Calu3 (cell line): ENCODE data around the gene RPH3AL. TPM values are rescaled to one million over a fixed set of nuclear protein-coding genes. Genes with fewer than 3 reads are reported as not detected.
"Not testable (repeated sequence)": the region's sequence is repeated elsewhere in the genome, so short reads cannot be mapped to it uniquely, and the experiment has no call there.

Experiments used
- BruUV-seq: library from RNA; stranded (reverse); fragments of 400-500 nt; replicated peaks from 2 replicates; lab custom pipeline; 2021; lab: Mats Ljungman, UMichigan
- CTCF ChIA-PET: fragments of 300-600 bp; sonication (Branson Sonifier 250); formaldehyde crosslinking; loops from one replicate; lab custom pipeline; 2022; ENCODE audit warnings: antibody characterized with exemption; lab: Charles Lee
- DNase-seq: peaks from one replicate; pipeline ENCODE4 v3.0.0; 2022
- H3K27ac Mint-ChIP-seq: one replicate; pipeline ENCODE4 v1.8.0; 2022; ENCODE audit warnings: mixed read lengths; ENCODE audit not compliant: unreplicated experiment
- H3K27me3 Mint-ChIP-seq: one replicate; pipeline ENCODE4 v1.8.0; 2022; ENCODE audit warnings: mixed read lengths; ENCODE audit not compliant: unreplicated experiment
- H3K36me3 Mint-ChIP-seq: one replicate; pipeline ENCODE4 v1.8.0; 2022; ENCODE audit warnings: mild to moderate bottlenecking, moderate library complexity, mixed read lengths; ENCODE audit not compliant: insufficient read depth, unreplicated experiment
- H3K4me1 Mint-ChIP-seq: one replicate; pipeline ENCODE4 v1.8.0; 2022; ENCODE audit warnings: mild to moderate bottlenecking, low read depth, mixed read lengths; ENCODE audit not compliant: unreplicated experiment
- H3K4me3 Mint-ChIP-seq: one replicate; pipeline ENCODE4 v1.8.0; 2022; ENCODE audit warnings: mild to moderate bottlenecking, low read depth, moderate library complexity, mixed read lengths; ENCODE audit not compliant: unreplicated experiment
- H3K9me3 Mint-ChIP-seq: one replicate; pipeline ENCODE4 v1.8.0; 2022; ENCODE audit warnings: low read depth, mixed read lengths; ENCODE audit not compliant: unreplicated experiment
- CTCF ChIP-seq: fragments of 200-600 bp; IDR thresholded peaks from one replicate; pipeline ENCODE4 v1.8.0; 2022; ENCODE audit warnings: antibody characterized with exemption; ENCODE audit not compliant: unreplicated experiment
- intact Hi-C: fragments of 100-400 bp; cut with micrococcal nuclease; formaldehyde crosslinking; loops from one replicate; pipeline ENCODE4 v1.10.0; 2022; ENCODE audit not compliant: unreplicated experiment
- total RNA-seq: library from RNA; stranded (reverse); gene quantifications from 2 replicates; pipeline ENCODE4 v1.2.3, GENCODE V29; 2022

The RPH3AL gene
- total RNA-seq, 1 experiment from 2014 or later: 14.1 TPM

DNA sequence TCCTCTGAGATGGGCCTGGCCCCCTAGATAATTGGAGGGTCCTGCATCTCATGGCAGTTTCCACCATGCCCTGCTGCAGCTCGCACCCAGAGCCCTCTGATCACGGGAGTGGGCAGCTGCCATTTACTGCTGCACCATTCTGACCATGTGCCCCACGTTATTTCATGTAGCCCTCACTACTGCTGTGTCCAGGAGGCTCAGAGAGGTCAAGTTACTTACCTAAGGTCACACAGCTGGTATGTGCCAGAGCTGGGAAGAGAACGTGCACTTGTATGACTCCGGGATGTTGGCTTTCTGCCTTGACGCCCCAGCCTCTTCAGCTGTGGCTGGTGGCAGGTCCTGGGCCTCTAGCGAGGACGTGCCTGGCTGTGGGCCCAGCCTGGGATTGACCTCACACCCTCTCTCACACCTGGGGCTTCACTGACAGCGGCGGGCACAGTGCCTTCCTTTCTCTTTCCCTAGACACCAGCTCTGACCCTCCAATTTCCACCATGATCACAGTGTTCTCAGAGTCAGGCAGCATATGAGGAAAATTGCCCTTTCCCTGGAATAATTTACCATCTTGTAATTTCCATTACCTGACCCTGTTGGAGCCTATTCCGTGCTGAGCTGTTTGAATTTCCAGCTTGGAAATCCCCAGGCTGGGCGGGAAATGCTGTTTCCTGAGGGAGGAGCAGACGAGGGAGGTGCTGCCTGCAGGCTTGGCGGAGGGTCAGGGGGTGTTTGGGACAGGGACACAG, 152.6 kb downstream of the RPH3AL start:
- H3K9me3 Mint-ChIP-seq: no peaks in the 10 kb centered on the region
- H3K4me3 Mint-ChIP-seq: no peak overlapping the region
- DNase-seq: no peak
- no peaks in the 10 kb centered on the region for H3K4me1 Mint-ChIP-seq
- CTCF ChIA-PET: no interaction called here
- TF ChIP-seq CTCF: no peak
- H3K27ac Mint-ChIP-seq: peak overlapping the region; percentile 23
- H3K36me3 Mint-ChIP-seq: peaks cover 15% of the 10 kb centered on the region
- H3K27me3 Mint-ChIP-seq: no peaks in the 10 kb centered on the region
- BruUV-seq: no TSS peak
- intact Hi-C loops: no loop called here

GRCh38 chr17:199191-199604, 153.4 kb downstream of the RPH3AL start:
- Mint-ChIP-seq H3K4me1 (no peaks in the 10 kb centered on the region), H3K9me3 (no peaks in the 10 kb centered on the region), H3K36me3 (peaks cover 15% of the 10 kb centered on the region), H3K4me3 (no peak overlapping the region), H3K27me3 (no peaks in the 10 kb centered on the region), H3K27ac (no peak overlapping the region)
- CTCF ChIA-PET: interaction anchor here (0.6 kb wide), 1 partner anchor 34 kb away, joined by 8 read pairs; no protein-coding TSS in a partner anchor
- intact Hi-C loops: no loop called here
- no peak for DNase-seq
- no peak for TF ChIP-seq CTCF
- BruUV-seq: no TSS peak

DNA sequence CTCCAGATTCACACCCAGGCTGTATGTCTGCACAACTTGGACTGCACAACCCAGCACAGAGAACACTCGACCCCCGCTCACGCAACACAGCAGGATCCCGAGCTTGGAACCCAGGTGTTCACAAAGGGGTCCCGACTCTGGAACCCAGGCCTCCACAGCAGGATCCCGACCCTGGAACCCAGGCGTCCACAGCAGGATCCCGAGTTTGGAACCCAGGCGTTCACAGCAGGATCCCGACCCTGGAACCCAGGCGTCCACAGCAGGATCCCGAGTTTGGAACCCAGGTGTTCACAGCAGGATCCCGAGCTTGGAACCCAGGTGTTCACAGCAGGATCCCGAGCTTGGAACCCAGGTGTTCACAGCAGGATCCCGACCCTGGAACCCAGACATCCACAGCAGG, 154.4 kb downstream of the RPH3AL start:
- BruUV-seq, intact Hi-C loops, CTCF ChIA-PET, H3K27me3 Mint-ChIP-seq, H3K4me1 Mint-ChIP-seq, DNase-seq, H3K27ac Mint-ChIP-seq, H3K4me3 Mint-ChIP-seq, H3K9me3 Mint-ChIP-seq: not testable (repeated sequence)
- peaks cover 11% of the 10 kb centered on the region for H3K36me3 Mint-ChIP-seq

DNA sequence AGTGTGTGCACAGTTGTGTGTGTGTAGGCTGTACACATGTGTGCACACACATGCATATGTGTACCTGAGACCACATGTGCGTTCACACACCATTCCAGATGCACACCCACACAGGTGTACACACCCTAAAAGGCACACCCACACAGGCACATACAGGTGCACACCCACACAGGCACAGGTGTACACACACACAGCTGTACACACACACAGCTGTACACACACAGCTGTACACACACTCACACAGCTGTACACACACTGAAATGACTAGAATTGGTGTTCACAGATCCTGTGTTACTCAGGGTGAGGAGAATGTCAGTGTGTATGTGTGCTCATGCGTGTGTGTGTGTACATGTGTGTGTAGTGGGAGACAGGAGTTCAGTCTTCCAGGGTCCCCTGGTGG, 155.3 kb downstream of the RPH3AL start:
- no peak for DNase-seq
- intact Hi-C loops: no loop called here
- Mint-ChIP-seq H3K9me3 (no peaks in the 10 kb centered on the region), H3K36me3 (peaks cover 10% of the 10 kb centered on the region), H3K4me3 (no peak overlapping the region), H3K27ac (no peak overlapping the region), H3K27me3 (no peaks in the 10 kb centered on the region), H3K4me1 (no peaks in the 10 kb centered on the region)
- TF ChIP-seq CTCF: no peak
- BruUV-seq: no TSS peak
- CTCF ChIA-PET: no interaction called here
